Spleen (tissue), 11 donors: ENCODE measurements around the gene TMEM41B. TPM values are rescaled to one million over a fixed set of nuclear protein-coding genes. Genes with fewer than 3 reads are reported as not detected.

Source experiments
- DNase-seq: peaks from one replicate; pipeline ENCODE4 v3.0.0-alpha.2; 2020
- H3K27ac ChIP-seq, 8 donors: fragments of 200-600 bp; sonication (generic) in 7 of 8; 1 replicate in 4 of 8; 2 replicates in 4 of 8; pipeline versions ENCODE4 v1.5.0 to v1.8.0; 2016 to 2021; ENCODE audit warnings: inconsistent platforms in 4 of 8, mild to moderate bottlenecking in 4 of 8, moderate library complexity in 1 of 8
- H3K27me3 ChIP-seq, 7 donors: fragments of 200-600 bp; sonication (generic) in 6 of 7; replicated peaks in 1 of 7; 1 replicate in 4 of 7; 2 replicates in 3 of 7; pipeline versions ENCODE4 v1.5.0 to v1.8.0; 2016 to 2021; ENCODE audit warnings: inconsistent platforms in 3 of 7, mild to moderate bottlenecking in 1 of 7
- H3K36me3 ChIP-seq, 6 donors: fragments of 200-600 bp; sonication (generic) in 5 of 6; 1 replicate in 4 of 6; 2 replicates in 2 of 6; pipeline versions ENCODE4 v1.5.0 to v1.8.0; 2016 to 2021; ENCODE audit warnings: inconsistent platforms in 2 of 6
- H3K4me1 ChIP-seq, 6 donors: fragments of 200-600 bp; sonication (generic) in 5 of 6; 1 replicate in 3 of 6; 2 replicates in 3 of 6; pipeline versions ENCODE4 v1.5.0 to v1.8.0; 2016 to 2021; ENCODE audit warnings: inconsistent platforms in 3 of 6
- H3K4me3 ChIP-seq, 8 donors: fragments of 200-600 bp; sonication (generic) in 7 of 8; 1 replicate in 4 of 8; 2 replicates in 4 of 8; pipeline versions ENCODE4 v1.5.0 to v1.8.0; 2016 to 2021; ENCODE audit warnings: inconsistent platforms in 4 of 8, mild to moderate bottlenecking in 4 of 8, moderate library complexity in 2 of 8
- H3K9me3 ChIP-seq, 8 donors: fragments of 200-600 bp; sonication (generic) in 7 of 8; 1 replicate in 4 of 8; 2 replicates in 4 of 8; pipeline versions ENCODE4 v1.5.0 to v1.8.0; 2016 to 2021; ENCODE audit warnings: inconsistent platforms in 4 of 8
- CTCF ChIP-seq, 11 experiments: fragments of 200-600 bp in 7 of 11; fragments of 450-650 bp in 4 of 11; sonication (generic) in 4 of 11; IDR thresholded peaks in 8 of 11; conservative IDR thresholded peaks in 3 of 11; 1 replicate in 7 of 11; 2 replicates in 4 of 11; pipeline versions ENCODE4 v1.4.0 to v1.8.0; 2016 to 2021; ENCODE audit warnings: antibody characterized with exemption in 11 of 11, inconsistent platforms in 4 of 11, mild to moderate bottlenecking in 1 of 11
- POLR2A ChIP-seq, 3 donors: fragments of 450-650 bp; IDR thresholded peaks; one replicate each; pipeline ENCODE4 v1.5.1; 2017; ENCODE audit warnings: antibody characterized with exemption in 3 of 3, mild to moderate bottlenecking in 1 of 3
- POLR2AphosphoS5 ChIP-seq, 3 donors: sonication (generic); formaldehyde crosslinking; IDR thresholded peaks; one replicate each; pipeline ENCODE4 v1.5.1; 2017; ENCODE audit warnings: antibody characterized with exemption in 3 of 3
- WGBS, 5 donors: extraction: QIAGEN DNeasy Blood & Tissue Kit in 3 of 5; methylation state at CpG; one replicate each; pipeline versions ENCODE4 v1.1.5 to v1.1.7; 2013 to 2018; 5-methylcytosine and 5-hydroxymethylcytosine counted together
- intact Hi-C: fragments of 100-400 bp; cut with DNase I; formaldehyde crosslinking; loops from one replicate; pipeline ENCODE4 v1.15.0; 2023; ENCODE audit warnings: low total_unique reads
- polyA plus RNA-seq, 3 donors: library from polyadenylated mRNA; stranded (reverse); fragments of 200-250 nt; gene quantifications; one replicate each; pipeline ENCODE4 v1.2.1, GENCODE V29; 2013
- total RNA-seq, 7 donors: library from RNA; depleted of rRNA in 3 of 7; stranded (reverse); fragments of >200 nt in 3 of 7; fragmentation: NEBNext Ultra II Directional in 4 of 7; extraction: Animal tissue kit (Norgen Biotek cat#: 25700) in 4 of 7; gene quantifications; one replicate each; pipeline versions ENCODE4 v1.1.0 to v1.2.1, GENCODE V29; 2016 to 2021
- donor health status: healthy with polysubstance abuse.
- donor health status: DM: no; HTN: no; CAD: no; lungs with moderate emphysema.
- donor health status: DM: no; HTN: no; CAD: no.
- donor health status: Bipolar disorder and iron deficiency.
- donor health status: healthy.
- donor health status: DM: no; HTN: no; CAD: no.
- donor health status: DM: yes; HTN: yes; CAD: no.

TMEM41B gene
- total and polyA plus RNA-seq, 10 donors: 9.9 to 29.4 (median 23.5) TPM

- no peak overlapping the region for H3K27ac ChIP-seq
- DNase-seq: no peak
- H3K36me3 ChIP-seq: no peaks in the 10 kb centered on the region
- intact Hi-C loops: no loop called here
- H3K4me1 ChIP-seq: peaks cover 5 to 28% (median 9%) of the 10 kb centered on the region in 6 donors
- no peak overlapping the region for H3K4me3 ChIP-seq
- WGBS, 5 donors: 86 to 97% (median 89%) methylated on average over 2 of the region's 2 CpGs
- peaks cover 0 to 9% (median 0%) of the 10 kb centered on the region in 7 donors for H3K27me3 ChIP-seq
- no peak for TF ChIP-seq CTCF (IDR thresholded peaks at IDR 0.05 in 8 of 11, conservative IDR thresholded peaks at IDR 0.05 in 3 of 11)
- TF ChIP-seq POLR2A (IDR thresholded peaks at IDR 0.05): no peak
- TF ChIP-seq POLR2AphosphoS5 (IDR thresholded peaks at IDR 0.05): no peak
- no peaks in the 10 kb centered on the region for H3K9me3 ChIP-seq
These were observed 44.8 kb downstream of the TMEM41B start for GRCh38 chr11:9269492-9270013.

- DNase-seq: no peak
- peaks cover 5 to 24% (median 13%) of the 10 kb centered on the region in 6 donors for H3K4me1 ChIP-seq
- peaks cover 0 to 9% (median 0%) of the 10 kb centered on the region in 7 donors for H3K27me3 ChIP-seq
- no peak overlapping the region for H3K27ac ChIP-seq
- H3K36me3 ChIP-seq: no peaks in the 10 kb centered on the region
- H3K4me3 ChIP-seq: no peak overlapping the region
- intact Hi-C loops: no loop called here
- WGBS, 5 donors: 88 to 97% (median 93%) methylated on average over 4 of the region's 4 CpGs
- no peaks in the 10 kb centered on the region for H3K9me3 ChIP-seq
- TF ChIP-seq CTCF (IDR thresholded peaks at IDR 0.05 in 8 of 11, conservative IDR thresholded peaks at IDR 0.05 in 3 of 11) (no peak), POLR2A (IDR thresholded peaks at IDR 0.05) (no peak), POLR2AphosphoS5 (IDR thresholded peaks at IDR 0.05) (no peak)
These were observed 46.7 kb downstream of the TMEM41B start for GRCh38 chr11:9267680-9268079.

- Histone ChIP-seq H3K27me3 (peaks cover 0 to 9% (median 0%) of the 10 kb centered on the region in 7 donors), H3K4me3 (no peak overlapping the region), H3K36me3 (no peaks in the 10 kb centered on the region), H3K4me1 (peaks cover 5 to 32% (median 17%) of the 10 kb centered on the region in 6 donors), H3K9me3 (no peaks in the 10 kb centered on the region), H3K27ac (no peak overlapping the region)
- 88 to 95% (median 92%) methylated on average over 8 of the region's 8 CpGs for WGBS, 5 donors
- DNase-seq: peak; percentile 61
- intact Hi-C loops: no loop called here
- no peak for TF ChIP-seq POLR2A (IDR thresholded peaks at IDR 0.05)
- TF ChIP-seq CTCF (IDR thresholded peaks at IDR 0.05 in 8 of 11, conservative IDR thresholded peaks at IDR 0.05 in 3 of 11): no peak
- TF ChIP-seq POLR2AphosphoS5 (IDR thresholded peaks at IDR 0.05): no peak
These were observed 47.5 kb downstream of the TMEM41B start for GRCh38 chr11:9266926-9267325.

- intact Hi-C loops: no loop called here
- 87 to 93% (median 90%) methylated on average over 13 of the region's 13 CpGs for WGBS, 5 donors
These were observed 48.2 kb downstream of the TMEM41B start for GRCh38 chr11:9266132-9266736.

More at GRCh38 chr11:9266132-9266736, 48.2 kb downstream of the TMEM41B start:
- H3K36me3 ChIP-seq: no peaks in the 10 kb centered on the region
- peaks cover 7 to 39% (median 21%) of the 10 kb centered on the region in 6 donors for H3K4me1 ChIP-seq
- TF ChIP-seq CTCF (IDR thresholded peaks at IDR 0.05 in 8 of 11, conservative IDR thresholded peaks at IDR 0.05 in 3 of 11) (no peak), POLR2A (IDR thresholded peaks at IDR 0.05) (no peak), POLR2AphosphoS5 (IDR thresholded peaks at IDR 0.05) (no peak)
- peak; percentile 36 for DNase-seq
- peaks cover 0 to 9% (median 0%) of the 10 kb centered on the region in 7 donors for H3K27me3 ChIP-seq
- H3K4me3 ChIP-seq: peak overlapping the region in 2 of 8 donors; percentile 68 to 92
- no peaks in the 10 kb centered on the region for H3K9me3 ChIP-seq
- H3K27ac ChIP-seq: peak overlapping the region in 4 of 8 donors; percentile 97 to 100 (median 98)
